IPS-11a (cell line): Measurements from ENCODE around the gene LSM7.

Experiments
- H3K4me3 ChIP-seq: one replicate; pipeline ENCODE4 v1.5.1; 2013; ENCODE audit warnings: low read depth, low read length, control low read depth

Gene LSM7

DNA sequence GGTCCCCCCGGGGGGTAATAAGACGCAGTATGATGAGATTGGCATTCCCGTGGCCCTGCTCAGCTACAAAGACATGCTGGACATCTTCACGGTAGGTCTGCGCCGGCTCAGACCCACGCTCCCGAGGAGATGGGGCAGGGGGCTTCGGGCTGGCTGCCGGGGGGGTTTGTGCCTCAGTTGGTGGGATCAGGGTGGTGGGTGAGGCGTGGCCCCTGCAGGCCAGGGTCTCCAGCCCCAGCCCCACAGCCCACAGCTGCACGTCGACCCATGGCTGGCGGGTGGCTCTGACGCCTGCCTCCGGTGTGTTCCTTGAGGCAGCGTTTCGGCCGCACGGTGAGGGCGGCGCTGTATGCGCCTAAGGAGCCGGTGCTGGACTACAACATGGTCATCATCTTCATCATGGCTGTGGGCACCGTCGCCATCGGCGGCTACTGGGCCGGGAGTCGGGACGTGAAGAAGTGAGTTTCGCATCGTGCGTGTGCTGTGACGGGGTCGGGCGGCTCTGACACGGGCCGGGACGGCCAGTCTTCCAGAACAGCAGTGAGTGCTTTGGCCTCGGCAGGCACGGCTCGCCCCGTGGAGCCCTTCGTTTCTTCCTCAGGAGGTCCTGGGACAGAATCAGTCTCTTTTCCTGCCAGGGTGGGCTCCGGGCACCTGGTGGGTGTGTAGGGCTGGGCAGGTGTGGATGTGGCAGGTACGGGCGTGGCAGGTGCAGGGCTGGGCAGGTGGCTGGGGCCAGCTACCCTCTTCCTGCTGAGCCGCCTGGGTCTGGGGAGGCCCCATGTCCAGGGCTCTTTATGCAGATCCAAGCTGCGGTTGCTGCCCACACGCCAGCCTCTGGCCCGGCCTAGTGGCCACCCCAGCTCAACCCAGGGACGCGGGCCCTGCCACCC is 10.6 kb upstream of the LSM7 start:
- no peak overlapping the region for H3K4me3 ChIP-seq

DNA sequence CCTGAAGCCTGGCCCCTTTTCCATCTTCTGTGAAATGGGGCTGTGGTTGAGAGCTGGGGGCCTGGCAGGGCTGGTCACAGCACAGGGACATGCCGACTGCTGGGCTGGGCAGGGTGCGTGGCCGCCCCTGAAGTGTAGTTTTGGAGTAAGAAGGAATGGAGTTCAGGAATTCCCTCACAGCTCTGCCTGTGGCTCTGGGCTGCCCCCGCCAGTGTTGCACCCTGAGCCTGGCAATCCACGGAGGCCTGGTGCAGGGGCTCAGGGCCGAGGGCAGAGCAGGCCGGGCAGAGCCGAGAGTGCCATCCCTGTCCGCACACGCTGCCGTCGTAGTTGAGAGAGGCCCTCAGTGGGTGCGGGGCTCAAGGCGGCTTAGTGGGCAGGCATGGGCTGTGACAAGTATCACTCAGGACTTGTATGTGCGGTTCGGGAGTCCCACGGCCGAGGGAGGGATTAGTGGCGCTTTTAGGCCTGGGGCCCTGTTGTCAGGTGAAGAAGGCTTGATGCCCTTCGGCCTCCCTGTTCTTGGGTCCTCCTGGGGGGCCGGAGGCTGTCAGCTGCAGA is 9.7 kb upstream of the LSM7 start:
- no peak overlapping the region for H3K4me3 ChIP-seq

DNA sequence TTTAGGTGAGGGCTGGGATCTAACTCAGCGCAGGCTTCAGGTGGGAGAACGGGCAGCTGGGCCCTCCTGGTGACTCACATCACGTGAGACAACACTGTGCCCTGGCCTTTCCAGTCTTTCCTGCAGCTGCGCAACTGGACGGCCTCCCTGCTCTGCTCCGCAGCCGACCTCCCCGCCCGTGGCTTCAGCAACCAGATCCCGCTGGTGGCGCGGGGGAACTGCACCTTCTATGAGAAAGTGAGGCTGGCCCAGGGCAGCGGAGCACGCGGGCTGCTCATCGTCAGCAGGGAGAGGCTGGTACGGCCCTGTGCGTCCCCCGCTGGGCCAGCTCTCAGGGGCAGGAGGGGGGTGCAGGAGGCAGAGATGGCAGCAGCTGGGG is 8.9 kb upstream of the LSM7 start:
- H3K4me3 ChIP-seq: no peak overlapping the region

DNA sequence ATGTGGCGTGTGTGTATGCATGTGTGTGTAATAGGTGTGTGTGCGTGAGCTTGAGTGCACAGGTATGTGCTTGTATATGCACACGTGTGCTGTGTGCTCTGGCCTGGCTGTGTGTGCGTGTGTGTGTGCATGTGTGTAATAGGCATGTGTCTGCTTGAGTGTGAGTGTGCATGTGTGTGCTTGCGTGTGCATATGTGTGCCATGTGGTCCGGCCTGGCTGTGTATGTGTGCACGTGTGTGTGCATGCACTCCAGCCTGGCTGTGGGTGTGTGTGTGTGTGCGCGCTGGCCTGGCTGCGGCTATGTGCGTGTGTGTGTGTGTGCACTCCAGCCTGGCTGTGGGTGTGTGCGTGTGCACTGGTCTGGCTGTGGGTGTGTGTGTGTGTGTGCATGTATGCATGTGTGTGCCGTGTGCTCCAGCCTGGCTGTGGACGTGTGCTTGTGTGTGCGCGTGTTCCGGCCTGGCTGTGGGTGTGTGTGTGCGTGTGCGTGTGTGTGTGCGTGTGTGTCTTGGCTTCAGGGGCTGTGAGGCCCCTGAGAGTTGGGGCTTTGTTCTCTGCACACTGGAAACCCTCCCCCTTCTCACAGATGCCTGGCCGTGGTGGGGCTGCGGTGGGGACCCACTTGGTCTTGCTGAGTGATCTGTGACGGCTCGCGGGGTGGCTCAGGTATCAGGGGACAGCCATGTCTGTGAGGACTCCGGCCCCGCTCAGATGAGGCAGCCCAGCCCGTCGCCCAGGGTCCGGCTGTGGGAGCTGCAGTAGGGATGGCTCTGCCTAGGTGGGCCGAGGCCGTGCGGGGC is 8.3 kb upstream of the LSM7 start:
- no peak overlapping the region for H3K4me3 ChIP-seq

DNA sequence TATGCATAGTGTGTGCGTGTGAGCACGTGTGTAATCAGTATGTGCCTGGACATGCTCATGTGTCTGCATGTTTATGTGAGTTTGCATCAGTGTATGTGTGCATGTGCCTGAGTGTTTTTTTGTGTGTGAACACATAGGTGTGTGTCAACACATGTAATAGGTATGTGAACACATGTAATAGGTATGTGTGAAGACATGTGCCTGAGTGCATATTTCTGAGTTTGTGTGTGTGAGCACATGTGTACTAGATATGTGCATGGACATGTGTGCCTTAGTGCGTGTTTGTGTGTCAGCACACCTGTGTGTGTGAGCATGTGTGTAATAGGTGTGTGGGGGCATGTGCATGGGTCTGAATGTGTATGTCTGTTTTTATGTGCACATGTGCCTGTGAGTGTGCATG is 7.5 kb upstream of the LSM7 start:
- H3K4me3 ChIP-seq: no peak overlapping the region

DNA sequence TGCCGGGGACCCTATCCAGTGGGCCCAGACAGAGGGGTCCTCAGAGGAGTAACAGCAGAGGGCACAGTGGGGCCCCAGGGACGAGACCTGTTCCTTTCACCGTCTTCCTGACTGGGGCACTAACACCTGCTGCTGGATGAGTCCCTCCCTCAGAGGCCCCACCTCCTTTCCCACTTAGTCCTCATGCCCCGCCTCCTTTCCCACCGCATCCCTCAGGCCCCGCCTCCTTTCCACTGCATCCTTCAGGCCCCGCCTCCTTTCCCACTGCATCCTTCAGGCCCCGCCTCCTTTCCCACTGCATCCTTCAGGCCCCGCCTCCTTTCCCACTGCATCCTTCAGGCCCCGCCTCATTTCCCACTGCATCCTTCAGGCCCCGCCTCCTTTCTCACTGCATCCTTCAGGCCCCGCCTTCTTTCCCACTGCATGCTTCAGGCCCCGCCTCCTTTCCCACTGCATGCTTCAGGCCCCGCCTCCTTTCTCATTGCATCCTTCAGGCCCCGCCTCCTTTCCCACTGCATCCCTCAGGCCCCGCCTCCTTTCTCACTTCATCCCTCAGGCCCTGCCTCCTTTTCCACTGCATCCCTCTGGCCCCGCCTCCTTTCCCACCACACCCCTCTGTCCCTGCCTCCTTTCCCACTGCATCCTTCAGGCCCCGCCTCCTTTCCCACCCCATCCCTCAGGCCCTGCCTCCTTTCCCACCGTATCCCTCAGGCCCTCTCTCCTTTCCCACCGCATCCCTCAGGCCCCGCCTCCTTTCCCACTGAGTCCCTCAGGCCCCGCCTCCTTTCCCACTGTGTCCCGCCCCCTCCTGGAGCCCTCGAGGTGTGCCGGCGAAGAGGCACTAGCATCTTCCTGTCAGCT is 6.8 kb upstream of the LSM7 start:
- H3K4me3 ChIP-seq: no peak overlapping the region

DNA sequence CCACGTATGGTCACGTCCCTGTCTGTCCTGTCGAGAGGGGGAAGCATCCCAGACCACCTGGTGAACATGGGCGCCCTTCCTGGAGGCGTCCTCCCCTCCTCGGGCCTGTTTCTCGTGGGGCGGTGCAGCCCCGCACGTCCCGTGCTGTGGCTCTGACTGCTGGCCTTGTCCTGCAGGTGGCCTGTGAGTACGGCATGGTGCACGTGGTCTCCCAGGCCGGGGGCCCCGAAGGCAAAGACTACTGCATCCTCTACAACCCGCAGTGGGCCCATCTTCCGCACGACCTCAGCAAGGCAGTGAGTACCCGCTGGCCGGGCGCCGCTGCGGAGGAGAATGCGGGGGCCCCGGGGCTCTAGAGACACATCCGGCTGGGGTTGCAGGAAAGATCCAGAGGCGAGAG is 6.0 kb upstream of the LSM7 start:
- no peak overlapping the region for H3K4me3 ChIP-seq

DNA sequence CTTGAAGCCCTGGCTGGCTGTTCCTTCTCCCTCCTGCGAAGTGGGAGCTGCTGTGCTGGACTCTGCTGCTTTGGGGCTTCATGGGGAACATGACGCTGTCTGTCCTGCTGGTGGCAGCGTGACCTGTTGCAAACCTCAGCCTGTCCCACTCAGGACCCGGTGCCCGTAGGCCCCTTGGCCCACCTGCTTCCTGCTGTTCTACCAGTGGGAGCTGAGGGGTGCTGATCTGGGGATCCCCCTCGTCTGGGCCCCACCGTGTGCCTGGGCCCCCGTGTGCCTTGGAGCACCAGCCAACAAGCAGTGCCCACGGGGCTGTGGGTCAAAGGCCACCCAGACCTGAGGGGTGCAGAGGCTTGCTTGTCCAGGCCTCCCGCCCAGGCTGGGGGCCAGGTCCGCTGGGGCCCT is 5.4 kb upstream of the LSM7 start:
- H3K4me3 ChIP-seq: no peak overlapping the region

DNA sequence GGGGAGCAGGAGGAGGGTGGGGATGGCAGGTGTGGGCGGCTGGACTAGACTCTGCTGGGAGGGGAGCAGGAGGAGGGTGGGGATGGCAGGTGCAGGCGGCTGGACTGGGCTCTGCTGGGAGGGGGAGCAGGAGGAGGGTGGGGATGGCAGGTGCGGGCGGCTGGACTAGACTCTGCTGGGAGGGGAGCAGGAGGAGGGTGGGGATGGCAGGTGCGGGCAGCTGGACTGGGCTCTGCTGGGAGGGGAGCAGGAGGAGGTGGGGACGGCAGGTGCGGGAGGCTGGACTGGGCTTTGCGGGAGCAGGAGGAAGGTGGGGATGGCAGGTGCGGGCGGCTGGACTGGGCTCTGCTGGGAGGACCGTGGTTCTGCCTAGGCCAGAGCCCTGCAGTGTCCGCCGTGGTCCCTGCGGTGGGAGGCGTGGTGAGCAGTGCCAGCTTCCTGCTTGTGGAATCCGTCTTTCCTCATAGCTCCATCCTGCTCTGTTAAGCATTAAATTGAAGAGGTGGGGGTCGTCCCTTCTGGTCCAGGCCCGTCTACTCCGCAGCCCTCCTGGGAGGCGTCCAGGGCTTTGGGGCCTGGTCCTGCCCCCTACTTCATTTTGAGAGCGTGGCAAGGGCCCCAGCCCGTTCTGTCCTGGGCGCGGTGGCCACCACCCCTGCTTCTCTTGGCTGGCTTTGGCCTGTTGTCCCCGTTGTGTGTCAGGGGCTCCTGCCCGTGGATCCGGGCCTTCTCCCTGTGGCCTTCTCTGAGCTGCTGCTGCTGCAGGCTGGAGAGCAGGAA is 4.8 kb upstream of the LSM7 start:
- H3K4me3 ChIP-seq: no peak overlapping the region

DNA sequence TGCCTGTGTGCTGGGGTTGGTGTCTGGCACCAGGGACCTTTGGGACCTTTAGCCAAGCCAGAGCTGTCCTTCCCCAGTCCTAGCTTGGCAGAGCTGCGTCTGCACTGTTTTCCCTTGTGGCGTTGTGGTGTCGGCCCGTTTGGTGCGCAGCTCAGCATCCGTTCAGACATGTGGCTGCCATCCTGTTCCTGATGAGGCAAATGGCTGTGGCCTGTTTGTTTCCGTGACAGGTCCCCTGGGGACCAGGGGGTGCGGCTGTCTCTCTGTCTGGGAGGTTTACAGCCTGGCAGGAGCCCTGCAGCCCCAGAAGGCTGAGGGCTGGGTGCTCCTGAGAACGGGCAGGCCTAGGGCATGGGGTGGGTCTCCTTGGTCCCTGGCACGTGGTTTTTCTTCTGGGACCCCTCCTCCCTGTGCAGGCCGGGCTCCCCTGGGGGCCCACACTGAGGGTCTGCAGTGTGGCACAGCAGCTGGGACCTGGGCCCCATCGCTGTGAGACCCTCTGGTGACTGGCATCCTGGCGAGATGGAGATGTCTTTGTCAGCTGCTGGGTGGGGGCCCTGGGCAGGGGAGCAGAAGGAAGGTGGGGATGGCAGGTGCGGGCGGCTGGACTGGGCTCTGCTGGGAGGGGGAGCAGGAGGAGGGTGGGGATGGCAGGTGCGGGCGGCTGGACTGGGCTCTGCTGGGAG is 4.1 kb upstream of the LSM7 start:
- no peak overlapping the region for H3K4me3 ChIP-seq

DNA sequence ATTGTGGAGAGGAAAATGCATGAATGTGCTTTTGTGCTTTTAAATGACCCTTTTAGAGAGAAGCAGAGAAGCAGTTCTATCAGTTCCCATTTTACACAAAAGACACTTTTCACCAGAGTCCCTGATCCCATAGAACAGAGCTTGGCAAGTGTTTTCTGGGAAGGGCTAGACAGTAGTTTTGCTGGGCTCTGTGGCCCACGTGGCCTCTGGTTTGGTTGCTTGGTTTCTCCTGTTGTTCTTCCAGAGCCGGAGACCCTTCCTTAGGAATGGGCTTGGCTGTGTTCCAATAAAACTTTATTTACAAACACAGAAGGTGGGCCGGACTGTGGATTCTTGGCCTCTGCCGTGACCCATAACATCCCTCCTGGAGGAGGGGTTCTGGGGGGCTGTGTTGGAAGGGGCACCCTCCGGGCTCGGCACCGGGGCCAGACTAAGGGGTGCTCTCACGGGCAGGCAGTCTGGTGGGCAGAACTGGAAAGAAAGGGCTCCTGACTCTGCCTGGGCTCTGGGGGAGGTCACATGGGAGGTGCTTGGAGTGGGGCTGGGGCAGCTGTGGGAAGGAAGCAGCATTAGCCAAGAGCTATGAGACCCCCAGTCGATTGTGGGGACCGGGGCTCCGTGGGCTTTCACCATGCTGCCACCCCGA is 3.3 kb upstream of the LSM7 start:
- H3K4me3 ChIP-seq: no peak overlapping the region

DNA sequence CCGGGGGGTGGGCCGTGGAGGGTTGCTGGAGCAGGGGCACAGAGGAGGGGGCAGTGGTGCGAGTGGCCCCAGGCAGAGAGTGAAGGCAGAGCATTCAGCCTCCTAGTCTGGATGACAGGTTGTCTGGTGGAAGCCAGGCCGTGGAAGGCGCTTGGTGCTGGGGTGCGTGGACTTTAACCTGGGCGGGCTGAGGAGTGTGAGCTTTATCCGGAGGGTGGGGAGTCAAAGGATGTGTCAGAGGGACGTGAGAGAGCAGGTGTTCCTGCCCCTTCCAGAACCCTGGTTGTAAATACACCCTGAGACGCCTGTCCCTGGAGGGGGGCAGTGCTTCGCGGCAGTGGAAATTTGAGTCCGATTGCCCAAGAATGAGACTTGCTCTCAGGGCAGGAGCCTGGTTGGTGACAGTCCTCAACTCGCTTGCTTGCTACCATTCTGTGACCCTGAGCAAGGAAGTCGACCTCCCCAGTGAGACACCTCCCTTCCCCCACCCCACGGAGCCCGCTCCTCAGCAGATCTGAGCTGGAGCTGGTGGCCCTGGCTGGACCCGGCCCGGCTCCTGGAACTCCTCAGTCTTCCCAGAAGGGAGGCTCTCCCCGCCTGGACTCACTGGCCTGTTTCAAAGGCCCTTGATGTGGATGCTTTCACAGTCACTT is 2.4 kb upstream of the LSM7 start:
- no peak overlapping the region for H3K4me3 ChIP-seq

DNA sequence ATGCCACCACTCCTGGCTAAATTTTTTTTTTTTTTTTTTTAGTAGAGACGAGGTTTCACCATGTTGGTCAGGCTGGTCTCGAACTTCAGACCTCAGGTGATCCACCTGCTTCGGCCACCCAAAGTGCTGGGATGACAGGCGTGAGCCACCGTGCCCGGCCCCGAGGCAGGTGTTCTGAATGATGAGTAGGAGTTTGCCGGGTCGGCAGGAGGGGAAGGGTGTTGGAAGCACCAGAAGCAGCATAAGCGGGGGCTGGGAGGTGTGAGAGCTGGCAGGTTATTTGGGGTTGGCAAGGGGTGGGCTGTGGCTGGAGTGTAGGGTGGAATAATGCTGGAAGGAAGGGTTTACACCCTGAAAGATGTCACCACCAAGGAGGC is 1.9 kb upstream of the LSM7 start:
- no peak overlapping the region for H3K4me3 ChIP-seq

DNA sequence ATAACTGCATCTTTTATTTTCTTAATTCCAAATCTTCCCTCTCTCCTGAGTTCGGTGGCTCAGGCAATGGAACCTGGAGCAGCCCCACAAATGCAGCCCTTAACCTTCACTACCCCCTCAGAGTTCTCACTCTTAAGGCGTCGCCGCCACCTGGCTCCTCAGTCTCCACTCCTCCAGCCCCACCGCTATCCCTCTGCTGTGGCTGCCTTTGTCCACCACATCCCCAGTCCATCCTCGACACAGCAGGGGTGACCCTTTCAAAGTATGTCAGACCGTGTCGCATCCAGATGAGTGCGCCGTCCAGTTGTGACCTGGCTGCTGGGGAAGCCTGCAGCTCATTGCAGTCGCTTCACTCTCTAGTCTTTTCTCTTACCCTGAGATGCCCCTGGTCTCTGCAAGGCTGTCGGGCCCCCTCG is 1.1 kb upstream of the LSM7 start:
- peak overlapping the region; percentile 96 for H3K4me3 ChIP-seq

DNA sequence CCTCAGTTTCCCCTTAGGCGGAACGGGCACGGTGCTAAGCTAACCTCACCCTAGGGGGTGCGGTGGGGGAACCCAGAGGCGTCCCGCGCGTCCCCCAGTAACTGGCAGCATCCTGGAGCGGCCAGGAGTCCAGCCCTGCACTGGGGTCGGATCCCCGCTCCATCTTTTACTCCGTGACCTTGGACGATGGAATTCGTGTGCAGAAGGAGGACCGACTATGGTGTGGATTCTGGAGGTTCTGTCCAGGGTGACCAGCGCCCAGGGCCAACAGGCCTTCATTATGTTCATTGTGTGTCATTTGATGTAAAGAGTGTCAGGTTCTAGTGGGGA is 728 bp upstream of the LSM7 start:
- peak overlapping the region; percentile 96 for H3K4me3 ChIP-seq

DNA sequence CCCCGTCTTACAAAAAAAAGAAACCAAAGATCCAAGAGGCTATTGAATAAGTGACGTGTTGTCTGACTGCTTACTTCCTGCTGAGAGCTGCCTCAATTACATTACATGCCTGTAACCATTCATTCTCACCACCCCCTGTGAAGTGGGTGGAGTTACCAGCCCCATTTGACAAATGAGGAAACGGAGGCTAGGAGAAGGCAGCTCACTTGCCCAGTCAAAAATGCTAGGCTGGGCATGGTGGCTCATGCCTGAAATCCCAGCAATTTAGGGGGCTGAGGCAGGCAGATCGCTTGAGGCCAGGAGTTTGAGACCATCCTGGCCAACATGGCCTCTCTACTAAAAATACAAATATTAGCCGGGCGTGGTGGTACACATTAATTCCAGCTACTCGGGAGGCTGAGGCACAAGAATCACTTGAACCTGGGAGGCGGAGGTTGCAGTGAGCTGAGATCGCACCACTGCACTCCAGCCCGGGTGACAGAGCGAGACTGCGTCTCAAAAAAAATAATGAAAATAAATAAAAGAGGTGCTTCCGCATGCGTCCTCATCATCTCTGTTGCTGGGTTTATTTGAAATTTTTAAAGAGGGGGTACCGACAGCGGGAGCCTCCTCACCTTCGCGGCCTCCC is 499 bp downstream of the LSM7 start:
- peak overlapping the region; percentile 96 for H3K4me3 ChIP-seq

DNA sequence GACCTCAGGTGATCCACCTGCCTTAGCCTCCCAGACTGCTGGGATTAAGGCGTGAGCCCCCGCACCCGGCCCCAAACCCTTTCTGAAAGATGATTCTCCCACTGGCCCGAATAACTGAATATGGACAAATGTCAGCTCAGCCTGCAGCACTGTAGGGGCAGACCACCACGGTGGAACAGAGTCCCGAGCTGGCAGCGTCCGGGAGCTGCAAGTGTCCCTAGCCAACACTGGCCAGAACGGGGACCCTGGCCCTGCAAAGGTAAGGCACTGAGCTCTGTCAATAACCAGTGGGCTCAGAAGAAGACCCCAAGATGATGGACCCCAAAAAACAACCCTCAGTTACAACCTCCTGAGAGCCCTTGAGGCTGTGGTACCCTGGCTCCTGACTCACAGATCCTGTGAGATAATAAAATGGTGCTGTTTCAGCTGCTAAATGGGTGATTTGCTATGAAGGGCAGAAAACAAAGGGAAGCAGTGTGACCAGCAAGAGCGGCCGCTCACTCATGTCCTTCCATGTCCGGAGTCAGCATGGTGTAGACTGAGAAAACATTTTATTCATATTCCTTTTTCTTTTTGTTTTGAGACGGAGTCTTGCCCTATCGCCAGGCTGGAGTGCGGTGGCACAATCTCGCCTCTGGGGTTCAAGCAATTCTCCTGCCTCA is 1.6 kb downstream of the LSM7 start:
- no peak overlapping the region for H3K4me3 ChIP-seq
